Left ventricle myocardium superior (tissue), 1 donor: Measurements from ENCODE around the gene CDC20B. TPM values are rescaled to one million over a fixed set of nuclear protein-coding genes. Genes with fewer than 3 reads are reported as not detected.

ENCODE experiments used
- ATAC-seq: fragments of 200-7000 bp; cut with Tn5 transposase; one replicate; pipeline ENCODE4 v1.9.1; 2020; ENCODE audit warnings: mild to moderate bottlenecking, moderate library complexity
- DNase-seq: peaks from one replicate; pipeline ENCODE4 v3.0.0-alpha.2; 2020
- intact Hi-C: fragments of 100-400 bp; cut with micrococcal nuclease; formaldehyde crosslinking; loops from one replicate; pipeline ENCODE4 v1.11.0; 2022
- microRNA-seq: library from miRNA; unstranded; fragments of <30 nt; microRNA quantifications from one replicate; pipeline ENCODE4 v1.2.0, GENCODE V29; 2020; ENCODE audit warnings: borderline number of aligned reads
- total RNA-seq: library from RNA; stranded (reverse); fragmentation: NEBNext Ultra II Directional; extraction: Animal tissue kit (Norgen Biotek cat#: 25700); gene quantifications from one replicate; pipeline ENCODE4 v1.2.1, GENCODE V29; 2021
- donor health status: DM: no; HTN: yes; CAD: no; lungs with severe emphysema.

CDC20B gene
- total RNA-seq, 1 donor from 2014 or later = not detected

GRCh38 chr5:55063220-55063863 lies 109.6 kb downstream of the CDC20B start:
- intact Hi-C loops = no loop called here
- no peak for ATAC-seq
- DNase-seq = no peak

Small RNA genes within 50 kb of the gene (microRNA-seq; reads per million reads assigned to microRNA genes)
- gene MIR449A (not detected), gene MIR449B (not detected), gene MIR449C (not detected)

Other genes starting within 250 kb of the CDC20B start
- gene ESM1, start 187.6 kb downstream of the CDC20B start, total RNA-seq = not detected
- 0.82 TPM for gene GZMK, start 148.9 kb downstream of the CDC20B start, total RNA-seq
- 0.87 TPM for gene GZMA, start 70.5 kb downstream of the CDC20B start, total RNA-seq
- 4.6 TPM for gene GPX8, start 13.0 kb downstream of the CDC20B start, total RNA-seq
- gene MCIDAS, start 54.1 kb upstream of the CDC20B start, total RNA-seq = not detected
- gene CCNO, start 60.4 kb upstream of the CDC20B start, total RNA-seq = not detected
- 20.7 TPM for gene DHX29, start 134.5 kb upstream of the CDC20B start, total RNA-seq
- gene MTREX, start 134.8 kb upstream of the CDC20B start, total RNA-seq = 69.9 TPM